Measurements from ENCODE around the gene SLC6A6. TPM values are rescaled to one million over a fixed set of nuclear protein-coding genes. Genes with fewer than 3 reads are reported as not detected.

The SLC6A6 gene
- total RNA-seq, 4 donors from 2014 or later, result 4.4 to 10.5 (median 7.7) TPM

DNA sequence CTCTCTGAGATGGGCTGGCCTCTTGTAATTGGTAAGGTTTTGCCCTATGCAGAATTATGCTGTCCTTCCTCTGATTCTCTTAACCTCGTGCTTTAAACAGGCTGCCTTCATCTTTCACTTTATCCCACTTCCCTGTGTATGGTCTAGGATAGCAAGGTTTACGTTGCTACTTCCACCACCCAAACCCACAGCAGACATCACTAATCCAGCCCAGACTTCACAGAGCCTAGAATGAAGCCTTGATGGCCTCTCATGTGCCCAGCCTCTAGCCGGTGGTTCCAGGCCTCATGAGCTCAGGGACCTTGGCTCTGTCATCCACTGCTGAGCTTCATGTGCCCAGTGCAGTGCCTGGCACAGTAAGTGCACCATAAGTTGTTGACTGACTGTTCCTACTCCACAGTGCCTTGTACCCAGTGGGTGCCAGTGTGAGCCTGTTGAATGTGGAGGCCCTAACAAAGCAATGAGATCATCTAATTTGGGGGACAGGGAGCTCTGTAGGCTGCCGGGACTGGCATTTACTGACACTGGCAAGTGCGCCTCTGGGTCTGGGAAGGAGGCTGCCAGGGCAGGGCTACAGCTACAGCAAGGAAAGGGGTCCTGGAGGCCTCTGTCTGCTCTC is 12.5 kb downstream of the SLC6A6 start:
- TF ChIP-seq, protein P1, sequence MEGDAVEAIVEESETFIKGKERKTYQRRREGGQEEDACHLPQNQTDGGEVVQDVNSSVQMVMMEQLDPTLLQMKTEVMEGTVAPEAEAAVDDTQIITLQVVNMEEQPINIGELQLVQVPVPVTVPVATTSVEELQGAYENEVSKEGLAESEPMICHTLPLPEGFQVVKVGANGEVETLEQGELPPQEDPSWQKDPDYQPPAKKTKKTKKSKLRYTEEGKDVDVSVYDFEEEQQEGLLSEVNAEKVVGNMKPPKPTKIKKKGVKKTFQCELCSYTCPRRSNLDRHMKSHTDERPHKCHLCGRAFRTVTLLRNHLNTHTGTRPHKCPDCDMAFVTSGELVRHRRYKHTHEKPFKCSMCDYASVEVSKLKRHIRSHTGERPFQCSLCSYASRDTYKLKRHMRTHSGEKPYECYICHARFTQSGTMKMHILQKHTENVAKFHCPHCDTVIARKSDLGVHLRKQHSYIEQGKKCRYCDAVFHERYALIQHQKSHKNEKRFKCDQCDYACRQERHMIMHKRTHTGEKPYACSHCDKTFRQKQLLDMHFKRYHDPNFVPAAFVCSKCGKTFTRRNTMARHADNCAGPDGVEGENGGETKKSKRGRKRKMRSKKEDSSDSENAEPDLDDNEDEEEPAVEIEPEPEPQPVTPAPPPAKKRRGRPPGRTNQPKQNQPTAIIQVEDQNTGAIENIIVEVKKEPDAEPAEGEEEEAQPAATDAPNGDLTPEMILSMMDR (IDR thresholded peaks at IDR 0.05), result no peak
- no peak for TF ChIP-seq POLR2AphosphoS5 (IDR thresholded peaks at IDR 0.05)
- TF ChIP-seq POLR2A (IDR thresholded peaks at IDR 0.05), result no peak
- no peak for TF ChIP-seq EP300 (IDR thresholded peaks at IDR 0.05; ENCODE audit: low read depth)
- Histone ChIP-seq H3K4me1 (peaks cover 0 to 27% (median 8%) of the 10 kb centered on the region in 4 donors), H3K36me3 (no peaks in the 10 kb centered on the region), H3K9me3 (no peaks in the 10 kb centered on the region), H3K27me3 (no peaks in the 10 kb centered on the region), H3K27ac (no peak overlapping the region), H3K4me3 (no peak overlapping the region)
- WGBS, 2 donors (ENCODE audit: low coverage in 1 of 2), result 87 to 91% methylated on average over 3 to 5 of the region's 5 CpGs
- in situ Hi-C loops (cut with MboI; ENCODE audit: low pct_ligation_motif_present in 1 of 4, low pct_unique_long_range_greater_than_20kb in 1 of 4, low sequenced_read_pairs in 3 of 4), result no loop called here
- intact Hi-C loops (cut with DNase I; ENCODE audit: low total_unique reads), result no loop called here
- DNase-seq, result no peak

DNA sequence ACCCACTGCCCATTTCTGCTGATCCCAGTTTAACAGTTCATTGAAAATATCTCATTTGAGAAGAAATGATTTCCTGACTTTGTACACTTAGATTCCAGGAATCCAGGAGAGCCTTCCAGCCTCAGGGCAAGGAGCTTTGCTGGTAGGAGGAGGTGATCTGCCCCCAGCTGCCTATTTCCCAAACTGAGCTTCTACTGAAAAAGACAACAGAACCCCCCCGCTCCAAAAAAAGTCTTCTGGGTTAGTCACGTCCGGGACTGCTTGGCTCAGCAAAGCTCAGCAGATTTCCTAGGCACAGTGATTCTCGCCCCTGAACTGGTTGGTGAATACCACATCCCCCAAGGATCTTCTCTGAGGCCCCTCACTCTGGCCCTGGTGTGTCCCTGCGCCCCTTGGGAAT is 13.1 kb downstream of the SLC6A6 start:
- Histone ChIP-seq H3K27me3 (no peaks in the 10 kb centered on the region), H3K36me3 (no peaks in the 10 kb centered on the region), H3K9me3 (no peaks in the 10 kb centered on the region), H3K4me3 (no peak overlapping the region), H3K4me1 (peaks cover 0 to 30% (median 8%) of the 10 kb centered on the region in 4 donors), H3K27ac (no peak overlapping the region)
- no peak for DNase-seq
- intact Hi-C loops (cut with DNase I; ENCODE audit: low total_unique reads) (no loop called here), in situ Hi-C loops (cut with MboI; ENCODE audit: low pct_ligation_motif_present in 1 of 4, low pct_unique_long_range_greater_than_20kb in 1 of 4, low sequenced_read_pairs in 3 of 4) (no loop called here)
- TF ChIP-seq POLR2AphosphoS5 (IDR thresholded peaks at IDR 0.05) (no peak), POLR2A (IDR thresholded peaks at IDR 0.05) (no peak), EP300 (IDR thresholded peaks at IDR 0.05; ENCODE audit: low read depth) (no peak)
- TF ChIP-seq, protein P1 (IDR thresholded peaks at IDR 0.05), result no peak
- WGBS, 2 donors (ENCODE audit: low coverage in 1 of 2), result 73 to 86% methylated on average over 3 to 5 of the region's 5 CpGs

DNA sequence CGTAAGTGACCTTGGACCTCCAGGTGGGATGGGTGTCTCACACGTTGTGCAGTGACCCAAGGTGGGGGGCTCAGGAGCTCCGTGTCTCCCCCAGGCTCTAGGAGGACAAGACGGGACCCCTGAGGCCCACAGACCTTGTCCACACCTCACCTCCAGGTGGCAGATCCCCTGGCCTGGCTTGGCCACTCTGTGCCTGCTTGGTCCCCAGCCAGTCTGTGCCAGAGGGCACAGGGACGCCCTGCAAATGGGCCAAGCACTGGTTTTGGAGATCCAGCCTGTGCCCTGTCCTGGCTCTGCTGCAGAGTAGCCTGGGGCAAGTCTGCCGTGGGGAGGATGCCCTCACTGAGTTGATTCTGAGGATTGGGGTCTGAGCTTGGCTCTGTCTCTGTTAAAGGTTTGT is 14.0 kb downstream of the SLC6A6 start:
- intact Hi-C loops (cut with DNase I; ENCODE audit: low total_unique reads), result no loop called here
- no peak overlapping the region for H3K27ac ChIP-seq
- no peaks in the 10 kb centered on the region for H3K27me3 ChIP-seq
- DNase-seq, result no peak
- in situ Hi-C loops (cut with MboI; ENCODE audit: low pct_ligation_motif_present in 1 of 4, low pct_unique_long_range_greater_than_20kb in 1 of 4, low sequenced_read_pairs in 3 of 4), result no loop called here
- TF ChIP-seq POLR2AphosphoS5 (IDR thresholded peaks at IDR 0.05), result no peak
- TF ChIP-seq POLR2A (IDR thresholded peaks at IDR 0.05), result no peak
- no peak for TF ChIP-seq EP300 (IDR thresholded peaks at IDR 0.05; ENCODE audit: low read depth)
- TF ChIP-seq, protein P1 (IDR thresholded peaks at IDR 0.05), result no peak
- 89 to 100% methylated on average over 1 to 6 of the region's 6 CpGs for WGBS, 2 donors (ENCODE audit: low coverage in 1 of 2)
- no peaks in the 10 kb centered on the region for H3K9me3 ChIP-seq
- H3K4me1 ChIP-seq, result peaks cover 0 to 30% (median 8%) of the 10 kb centered on the region in 4 donors
- no peaks in the 10 kb centered on the region for H3K36me3 ChIP-seq
- H3K4me3 ChIP-seq, result no peak overlapping the region

DNA sequence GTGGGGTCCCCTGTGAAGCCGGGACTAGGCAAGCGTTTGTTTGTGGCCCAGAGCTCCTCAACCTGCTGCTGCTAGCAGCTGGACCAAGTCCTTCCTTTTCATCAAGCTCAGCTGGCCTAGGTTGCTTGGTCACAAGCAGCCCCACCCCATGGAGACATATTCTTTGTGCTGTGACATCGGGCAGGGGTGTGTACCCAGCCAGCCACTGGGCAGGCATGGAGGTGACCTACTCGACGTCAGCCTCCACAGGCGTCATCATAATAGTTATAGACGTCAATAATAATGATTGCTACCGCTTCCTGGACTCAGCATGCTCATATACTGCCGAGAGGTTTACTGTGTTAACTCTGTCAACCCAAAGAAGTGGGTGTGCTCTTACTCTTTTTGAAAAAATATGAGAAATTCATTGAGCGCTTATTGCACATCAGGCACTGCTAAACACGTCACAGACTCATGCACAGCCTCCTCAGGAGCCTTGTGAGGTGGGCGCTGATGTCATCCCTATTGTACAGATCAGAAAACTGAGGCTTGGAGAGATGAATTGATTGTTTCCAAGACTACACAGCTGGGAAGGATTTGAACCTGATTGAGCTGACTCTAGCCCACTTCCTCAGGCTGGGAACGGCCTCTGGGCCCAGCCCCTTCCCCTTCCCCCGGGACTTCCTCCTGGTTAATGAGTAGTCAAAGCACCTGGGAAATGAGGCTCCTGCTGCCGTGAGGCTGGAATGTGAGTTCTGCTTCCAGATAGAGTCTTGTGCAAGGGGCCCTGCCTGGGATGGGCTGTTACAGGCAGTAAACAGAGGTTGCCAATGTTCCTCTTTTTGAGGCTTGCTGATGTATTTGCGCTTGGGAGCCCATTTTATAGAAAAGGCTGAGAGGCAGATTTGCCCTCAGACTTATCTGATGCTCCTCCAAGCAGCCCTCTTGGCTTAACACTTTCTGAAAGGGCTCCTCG is 16.2 kb downstream of the SLC6A6 start:
- peak; percentile 55 for DNase-seq
- H3K27me3 ChIP-seq, result no peaks in the 10 kb centered on the region
- in situ Hi-C loops (cut with MboI; ENCODE audit: low pct_ligation_motif_present in 1 of 4, low pct_unique_long_range_greater_than_20kb in 1 of 4, low sequenced_read_pairs in 3 of 4), result no loop called here
- peaks cover 0 to 26% (median 6%) of the 10 kb centered on the region in 4 donors for H3K4me1 ChIP-seq
- 56 to 71% methylated on average over 6 to 11 of the region's 17 CpGs for WGBS, 2 donors (ENCODE audit: low coverage in 1 of 2)
- H3K9me3 ChIP-seq, result no peaks in the 10 kb centered on the region
- H3K4me3 ChIP-seq, result no peak overlapping the region
- TF ChIP-seq POLR2AphosphoS5 (IDR thresholded peaks at IDR 0.05) (no peak), EP300 (IDR thresholded peaks at IDR 0.05; ENCODE audit: low read depth) (no peak), POLR2A (IDR thresholded peaks at IDR 0.05) (no peak)
- TF ChIP-seq, protein P1 (IDR thresholded peaks at IDR 0.05), result no peak
- intact Hi-C loops (cut with DNase I; ENCODE audit: low total_unique reads), result no loop called here
- peak overlapping the region in 2 of 4 donors; percentile 19 to 23 for H3K27ac ChIP-seq
- H3K36me3 ChIP-seq, result no peaks in the 10 kb centered on the region
